Neuronal stem cell (in vitro differentiated cells): ENCODE results near the gene CLASP1.

ENCODE experiments used
- DNase-seq: peaks from one replicate; pipeline ENCODE4 v3.0.0-alpha.2; 2013; ENCODE audit warnings: low spot score
- H2AFZ ChIP-seq: one replicate; pipeline ENCODE4 v1.6.1; 2013; ENCODE audit warnings: mild to moderate bottlenecking, low read length, inconsistent platforms
- H2AK5ac ChIP-seq: 2 replicates; pipeline ENCODE4 v1.6.1; 2013; ENCODE audit warnings: low read depth, mild to moderate bottlenecking, inconsistent platforms, low read length, moderate library complexity, mixed read lengths
- H2BK120ac ChIP-seq: 2 replicates; pipeline ENCODE4 v1.6.1; 2013; ENCODE audit warnings: low read depth, mild to moderate bottlenecking, inconsistent platforms, low read length, moderate library complexity, mixed read lengths
- H2BK12ac ChIP-seq: one replicate; pipeline ENCODE4 v1.6.1; 2013; ENCODE audit warnings: low read length, inconsistent platforms
- H2BK15ac ChIP-seq: 2 replicates; pipeline ENCODE4 v1.6.1; 2013; ENCODE audit warnings: mild to moderate bottlenecking, low read length, inconsistent platforms, mixed read lengths
- H2BK5ac ChIP-seq: one replicate; pipeline ENCODE4 v1.6.1; 2013; ENCODE audit warnings: inconsistent platforms, mild to moderate bottlenecking, low read length, moderate library complexity
- H3K14ac ChIP-seq: one replicate; pipeline ENCODE4 v1.6.1; 2013; ENCODE audit warnings: low read length, inconsistent platforms
- H3K18ac ChIP-seq: 2 replicates; pipeline ENCODE4 v1.6.1; 2013; ENCODE audit warnings: low read length, inconsistent platforms
- H3K23ac ChIP-seq: 2 replicates; pipeline ENCODE4 v1.6.1; 2013; ENCODE audit warnings: low read depth, mild to moderate bottlenecking, mixed read lengths, low read length, inconsistent platforms; ENCODE audit not compliant: poor library complexity
- H3K27ac ChIP-seq: replicated peaks from 3 replicates; pipeline ENCODE4 v1.5.1; 2013; ENCODE audit warnings: low read length, inconsistent platforms
- H3K27me3 ChIP-seq, 3 experiments: 2 replicates each; pipeline ENCODE4 v1.6.1; 2013; ENCODE audit warnings: low read length in 3 of 3, mild to moderate bottlenecking in 2 of 3, inconsistent platforms in 1 of 3, low read depth in 1 of 3, mixed read lengths in 1 of 3, moderate library complexity in 1 of 3; ENCODE audit not compliant: control insufficient read depth in 3 of 3, insufficient read depth in 3 of 3
- H3K36me3 ChIP-seq, 2 donors: replicated peaks in 1 of 2; 2 replicates each; pipeline ENCODE4 v1.6.1; 2013; ENCODE audit warnings: low read length in 2 of 2; ENCODE audit not compliant: control insufficient read depth in 2 of 2, insufficient read depth in 2 of 2
- H3K4ac ChIP-seq: 2 replicates; pipeline ENCODE4 v1.6.1; 2013; ENCODE audit warnings: inconsistent platforms, mild to moderate bottlenecking, low read length, moderate library complexity
- H3K4me1 ChIP-seq, 2 donors: 1 replicate in 1 of 2; 2 replicates in 1 of 2; pipeline ENCODE4 v1.6.1; 2013; ENCODE audit warnings: low read length in 2 of 2, low read depth in 1 of 2; ENCODE audit not compliant: control insufficient read depth in 2 of 2, insufficient read depth in 1 of 2
- H3K4me2 ChIP-seq: one replicate; pipeline ENCODE4 v1.6.1; 2013; ENCODE audit warnings: mild to moderate bottlenecking, low read length, inconsistent platforms; ENCODE audit not compliant: insufficient read depth, poor library complexity, severe bottlenecking
- H3K4me3 ChIP-seq, 2 donors: 2 replicates each; pipeline ENCODE4 v1.5.1; 2013; ENCODE audit warnings: low read length in 2 of 2, mild to moderate bottlenecking in 2 of 2, inconsistent platforms in 1 of 2, moderate library complexity in 1 of 2
- H3K79me1 ChIP-seq: one replicate; pipeline ENCODE4 v1.6.1; 2013; ENCODE audit warnings: low read depth, mild to moderate bottlenecking, inconsistent platforms, low read length, moderate library complexity
- H3K9ac ChIP-seq: one replicate; pipeline ENCODE4 v1.6.1; 2013; ENCODE audit warnings: mild to moderate bottlenecking, low read depth, low read length, inconsistent platforms; ENCODE audit not compliant: poor library complexity
- H3K9me3 ChIP-seq, 2 donors: replicated peaks in 1 of 2; 2 replicates each; pipeline versions ENCODE3 to v1.6.1; 2013; ENCODE audit warnings: low read length in 2 of 2, mild to moderate bottlenecking in 2 of 2, inconsistent platforms in 1 of 2, low read depth in 1 of 2, mixed read lengths in 1 of 2, moderate library complexity in 1 of 2; ENCODE audit not compliant: control insufficient read depth in 2 of 2, insufficient read depth in 1 of 2
- H4K8ac ChIP-seq: one replicate; pipeline ENCODE4 v1.6.1; 2013; ENCODE audit warnings: low read depth, mild to moderate bottlenecking, inconsistent platforms, low read length, moderate library complexity
- H4K91ac ChIP-seq: one replicate; pipeline ENCODE4 v1.6.1; 2013; ENCODE audit warnings: low read length, low read depth, mild to moderate bottlenecking, inconsistent platforms; ENCODE audit not compliant: poor library complexity
- WGBS, 2 donors: extraction: QIAGEN DNeasy Blood & Tissue Kit; methylation state at CpG; one replicate each; pipeline ENCODE4 v1.1.7; 2013; ENCODE audit warnings: missing lambda C conversion rate in 2 of 2, mixed read lengths in 1 of 2; ENCODE audit not compliant: insufficient read length in 2 of 2, insufficient replicate concordance in 1 of 2; ENCODE audit errors: extremely low coverage in 2 of 2; 5-methylcytosine and 5-hydroxymethylcytosine counted together

The CLASP1 gene

GRCh38 chr2:121689356-121689755, 40.1 kb upstream of the CLASP1 start:
- Histone ChIP-seq H3K14ac (no peak overlapping the region), H3K18ac (no peak overlapping the region), H2AFZ (no peak overlapping the region), H3K4ac (no peak overlapping the region), H3K36me3 (no peaks in the 10 kb centered on the region), H2BK15ac (no peak overlapping the region), H3K9me3 (no peaks in the 10 kb centered on the region), H3K4me3 (no peak overlapping the region), H4K91ac (no peak overlapping the region), H3K79me1 (no peaks in the 10 kb centered on the region), H4K8ac (no peak overlapping the region), H2AK5ac (no peak overlapping the region), H2BK12ac (no peak overlapping the region), H3K23ac (no peak overlapping the region), H3K27ac (no peak overlapping the region), H2BK5ac (no peak overlapping the region), H3K4me2 (no peak overlapping the region), H3K27me3 (no peaks in the 10 kb centered on the region), H3K4me1 (no peaks in the 10 kb centered on the region), H2BK120ac (no peak overlapping the region), H3K9ac (no peak overlapping the region)
- no peak for DNase-seq
- WGBS, 2 donors: no CpG with 5 or more reads among the region's 4 CpGs

GRCh38 chr2:121688820-121689219, 39.6 kb upstream of the CLASP1 start:
- Histone ChIP-seq H2BK15ac (no peak overlapping the region), H3K79me1 (no peaks in the 10 kb centered on the region), H3K36me3 (no peaks in the 10 kb centered on the region), H3K18ac (no peak overlapping the region), H2BK12ac (no peak overlapping the region), H3K27ac (no peak overlapping the region), H3K4me3 (no peak overlapping the region), H3K4ac (no peak overlapping the region), H3K27me3 (no peaks in the 10 kb centered on the region), H2BK5ac (no peak overlapping the region), H3K4me2 (no peak overlapping the region), H2AFZ (no peak overlapping the region), H2BK120ac (no peak overlapping the region), H3K23ac (no peak overlapping the region), H3K9me3 (peaks cover 0 to 2% of the 10 kb centered on the region in 2 donors), H3K14ac (no peak overlapping the region), H3K4me1 (no peaks in the 10 kb centered on the region), H4K8ac (no peak overlapping the region), H2AK5ac (no peak overlapping the region), H4K91ac (no peak overlapping the region), H3K9ac (no peak overlapping the region)
- WGBS, 2 donors: no CpG with 5 or more reads among the region's 2 CpGs
- no peak for DNase-seq

- Histone ChIP-seq H2BK12ac (no peak overlapping the region), H3K9ac (no peak overlapping the region), H3K4me1 (no peaks in the 10 kb centered on the region), H3K9me3 (peaks cover 9 to 12% of the 10 kb centered on the region in 2 donors), H3K4me2 (no peak overlapping the region), H3K27me3 (no peaks in the 10 kb centered on the region), H2AK5ac (no peak overlapping the region), H4K91ac (no peak overlapping the region), H2AFZ (no peak overlapping the region), H2BK15ac (no peak overlapping the region), H4K8ac (no peak overlapping the region), H2BK120ac (no peak overlapping the region), H3K14ac (no peak overlapping the region), H3K36me3 (no peaks in the 10 kb centered on the region), H3K18ac (no peak overlapping the region), H2BK5ac (no peak overlapping the region), H3K27ac (no peak overlapping the region), H3K79me1 (no peaks in the 10 kb centered on the region), H3K4me3 (no peak overlapping the region), H3K23ac (no peak overlapping the region), H3K4ac (no peak overlapping the region)
- no peak for DNase-seq
- whole genome bisulfite sequencing, 2 donors: no CpG with 5 or more reads among the region's 2 CpGs
These were observed 37.6 kb upstream of the CLASP1 start for GRCh38 chr2:121686902-121687301.

GRCh38 chr2:121686218-121686617, 37.0 kb upstream of the CLASP1 start:
- Histone ChIP-seq H3K9ac (no peak overlapping the region), H3K4me1 (no peaks in the 10 kb centered on the region), H4K8ac (no peak overlapping the region), H3K4me3 (no peak overlapping the region), H2BK120ac (no peak overlapping the region), H3K18ac (no peak overlapping the region), H3K4me2 (no peak overlapping the region), H2BK12ac (no peak overlapping the region), H2AFZ (no peak overlapping the region), H2BK5ac (no peak overlapping the region), H3K4ac (no peak overlapping the region), H3K27ac (no peak overlapping the region), H3K9me3 (peaks cover 9 to 16% of the 10 kb centered on the region in 2 donors), H2AK5ac (no peak overlapping the region), H2BK15ac (no peak overlapping the region), H3K14ac (no peak overlapping the region), H3K27me3 (no peaks in the 10 kb centered on the region), H3K23ac (no peak overlapping the region), H3K36me3 (no peaks in the 10 kb centered on the region), H4K91ac (no peak overlapping the region), H3K79me1 (no peaks in the 10 kb centered on the region)
- no CpG with 5 or more reads among the region's 19 CpGs for WGBS, 2 donors
- no peak for DNase-seq
